H7 (cell line): ENCODE results near the gene ANKRD53. TPM values are rescaled to one million over a fixed set of nuclear protein-coding genes. Genes with fewer than 3 reads are reported as not detected.
A peak's percentile ranks its signal among the peaks of the same experiment; 100 is the strongest.

Experiments
- DNase-seq: peaks from one replicate; pipeline ENCODE4 v3.0.0; 2012
- H3K27me3 ChIP-seq: 2 replicates; pipeline ENCODE4 v1.6.0; 2011; ENCODE audit warnings: mild to moderate bottlenecking, low read length; ENCODE audit not compliant: control insufficient read depth, insufficient read depth
- H3K36me3 ChIP-seq: replicated peaks from 2 replicates; pipeline ENCODE4 v1.5.1; 2011; ENCODE audit warnings: low read length; ENCODE audit not compliant: control insufficient read depth, insufficient read depth
- H3K4me3 ChIP-seq: 2 replicates; pipeline ENCODE4 v1.5.1; 2011; ENCODE audit warnings: low read depth, mild to moderate bottlenecking, control low read depth, low read length, moderate library complexity; ENCODE audit not compliant: insufficient read depth
- total RNA-seq: library from RNA; depleted of rRNA; stranded (reverse); fragments of >200 nt; shearing (Covaris generic); gene quantifications from 2 replicates; pipeline ENCODE4 v1.2.3, GENCODE V29; 2014

ANKRD53 gene
- total RNA-seq, 1 experiment from 2014 or later = not detected

DNA sequence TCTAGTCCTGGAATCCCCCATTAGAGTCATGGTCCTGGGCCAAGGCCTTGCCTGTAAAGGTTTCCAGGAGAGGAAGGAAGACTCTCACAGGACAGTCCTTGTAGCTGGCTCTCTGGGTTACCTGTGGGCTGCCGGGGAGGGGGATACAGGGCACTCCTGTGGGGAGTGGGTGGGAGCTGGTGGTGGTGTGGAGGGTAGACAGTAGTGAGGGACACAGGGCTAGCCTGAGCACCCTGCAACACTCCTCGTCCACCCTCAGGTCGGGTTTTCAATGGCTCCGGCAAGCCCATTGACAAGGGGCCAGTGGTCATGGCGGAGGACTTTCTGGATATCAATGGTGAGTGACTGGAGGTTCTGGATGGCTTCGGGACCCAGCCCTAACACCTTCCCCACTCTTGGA lies 19.7 kb upstream of the ANKRD53 start:
- H3K27me3 ChIP-seq = peaks cover 28% of the 10 kb centered on the region
- peak; percentile 8 for DNase-seq

DNA sequence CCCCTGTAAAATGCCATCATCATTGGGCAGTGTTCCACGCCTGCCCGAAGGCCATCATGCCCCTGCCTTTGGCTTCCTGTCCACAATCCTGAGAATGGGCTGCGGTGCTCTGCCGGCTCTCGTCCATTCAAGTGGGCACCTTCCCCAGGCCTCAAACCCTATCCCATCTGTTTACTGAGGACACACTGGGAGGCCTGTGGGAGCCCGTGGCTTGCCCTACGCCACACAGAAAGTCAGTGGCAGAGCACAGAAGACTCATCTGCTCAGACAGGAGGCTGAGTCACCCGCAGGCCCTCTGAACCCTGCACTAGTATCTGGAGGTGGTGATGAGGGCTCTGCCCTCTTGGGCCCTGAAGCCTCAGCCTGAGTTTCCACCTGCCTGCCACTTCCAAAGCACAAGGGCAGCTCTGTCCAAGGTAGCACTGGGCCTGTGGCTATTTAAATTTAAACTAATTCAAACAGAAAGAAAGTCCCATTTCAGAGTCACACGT lies 19.1 kb upstream of the ANKRD53 start:
- DNase-seq = peak; percentile 10
- H3K36me3 ChIP-seq = no peaks in the 10 kb centered on the region
- peaks cover 32% of the 10 kb centered on the region for H3K27me3 ChIP-seq
- no peak overlapping the region for H3K4me3 ChIP-seq

More for the DNA sequence above, 19.7 kb upstream of the ANKRD53 start:
- Histone ChIP-seq H3K4me3 (no peak overlapping the region), H3K36me3 (no peaks in the 10 kb centered on the region)

DNA sequence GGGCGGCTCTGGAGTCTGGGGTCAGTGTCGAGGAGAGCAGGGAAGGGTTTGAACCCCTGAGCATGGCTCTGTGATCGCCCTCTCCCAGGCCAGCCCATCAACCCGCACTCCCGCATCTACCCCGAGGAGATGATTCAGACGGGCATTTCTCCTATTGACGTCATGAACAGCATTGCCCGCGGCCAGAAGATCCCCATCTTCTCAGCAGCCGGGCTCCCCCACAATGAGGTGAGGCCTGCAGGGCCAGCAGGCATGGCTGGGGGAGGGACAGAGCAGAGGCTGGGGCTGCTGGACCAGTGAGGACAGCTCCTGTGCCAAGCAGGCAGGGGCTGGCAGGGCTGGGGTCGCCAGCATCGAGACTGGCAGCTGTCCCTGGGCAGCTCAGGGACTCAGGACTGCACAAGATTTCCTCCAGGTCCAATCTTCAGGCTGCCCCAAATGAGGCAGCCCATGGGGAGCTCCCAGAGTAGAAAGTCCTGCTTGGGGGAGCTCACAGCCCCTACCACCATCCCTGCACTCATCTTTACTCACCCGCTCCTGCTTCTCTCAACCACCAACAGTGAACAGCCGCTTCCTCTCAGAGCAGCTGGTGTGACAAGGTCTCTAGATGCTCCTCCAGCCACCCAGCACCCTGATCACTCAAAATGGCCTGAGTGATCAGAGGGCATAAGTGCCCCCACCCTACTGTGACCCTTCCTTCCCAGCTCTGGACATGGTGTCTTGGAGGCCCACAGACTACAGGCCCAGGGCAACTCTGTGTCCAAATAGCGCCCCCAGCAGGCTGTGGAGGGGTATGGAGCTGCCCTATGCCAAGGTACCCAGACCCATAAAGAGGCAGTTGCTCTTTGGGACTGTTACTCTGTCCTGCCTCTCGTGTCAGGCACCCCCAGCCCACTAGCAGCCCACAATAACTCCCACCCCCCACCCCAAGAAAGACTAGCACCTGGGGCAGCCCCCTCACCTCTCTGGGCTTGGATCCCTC lies 18.3 kb upstream of the ANKRD53 start:
- Histone ChIP-seq H3K27me3 (peaks cover 33% of the 10 kb centered on the region), H3K4me3 (no peak overlapping the region), H3K36me3 (no peaks in the 10 kb centered on the region)
- DNase-seq = peak; percentile 80

DNA sequence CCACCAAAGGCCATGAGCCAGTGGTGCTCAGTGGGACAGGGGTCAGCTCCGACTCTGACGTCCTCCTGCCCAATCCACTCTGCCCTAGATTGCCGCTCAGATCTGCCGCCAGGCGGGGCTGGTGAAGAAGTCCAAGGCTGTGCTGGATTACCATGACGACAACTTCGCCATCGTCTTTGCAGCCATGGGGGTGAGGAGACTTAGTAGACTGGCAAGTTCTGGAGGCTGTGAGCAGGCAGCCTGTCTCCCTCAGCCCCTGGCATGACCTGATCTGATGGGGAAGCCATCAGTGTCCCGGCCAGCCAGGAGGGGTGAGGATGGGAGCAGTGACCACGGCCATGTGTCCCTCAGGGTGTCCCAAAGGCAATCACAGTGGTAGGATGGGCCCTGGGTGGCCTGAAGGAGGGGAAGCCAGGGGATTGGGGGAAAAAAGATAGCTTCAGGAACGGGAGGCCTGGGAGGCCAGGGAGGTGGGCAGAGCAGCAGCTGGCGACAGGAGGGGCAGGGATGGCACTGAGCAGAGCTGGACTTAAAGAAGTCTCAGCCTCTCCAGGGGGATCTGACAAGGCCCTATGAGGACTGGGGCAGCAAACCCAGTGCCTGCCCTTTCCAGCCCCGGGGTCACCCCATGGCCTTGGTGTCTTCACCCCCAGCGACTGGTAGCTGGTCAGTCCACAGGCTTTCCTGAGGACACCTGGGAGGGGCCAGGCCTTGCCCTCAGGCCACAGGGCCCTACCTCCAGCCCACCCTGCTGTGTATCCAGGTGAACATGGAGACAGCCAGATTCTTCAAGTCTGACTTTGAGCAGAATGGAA lies 17.4 kb upstream of the ANKRD53 start:
- peak; percentile 67 for DNase-seq
- Histone ChIP-seq H3K36me3 (no peaks in the 10 kb centered on the region), H3K4me3 (no peak overlapping the region), H3K27me3 (peaks cover 36% of the 10 kb centered on the region)

DNA sequence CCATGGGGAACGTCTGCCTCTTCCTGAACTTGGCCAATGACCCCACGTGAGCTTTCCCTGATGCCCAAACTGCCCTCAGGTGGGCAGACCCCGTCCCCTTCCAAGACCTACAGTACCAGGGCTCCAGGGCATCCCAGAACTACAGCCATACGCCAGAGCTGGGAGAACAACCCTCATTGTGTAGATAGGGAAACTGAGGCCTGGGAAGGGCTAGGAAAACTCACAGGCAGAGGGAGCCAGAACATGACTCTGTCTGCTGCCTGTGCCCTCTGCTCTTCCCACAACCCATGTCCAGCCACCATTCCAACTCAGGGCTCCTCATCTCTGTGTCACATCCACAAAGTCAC lies 16.8 kb upstream of the ANKRD53 start:
- Histone ChIP-seq H3K27me3 (peaks cover 36% of the 10 kb centered on the region), H3K36me3 (no peaks in the 10 kb centered on the region), H3K4me3 (no peak overlapping the region)
- peak; percentile 8 for DNase-seq

DNA sequence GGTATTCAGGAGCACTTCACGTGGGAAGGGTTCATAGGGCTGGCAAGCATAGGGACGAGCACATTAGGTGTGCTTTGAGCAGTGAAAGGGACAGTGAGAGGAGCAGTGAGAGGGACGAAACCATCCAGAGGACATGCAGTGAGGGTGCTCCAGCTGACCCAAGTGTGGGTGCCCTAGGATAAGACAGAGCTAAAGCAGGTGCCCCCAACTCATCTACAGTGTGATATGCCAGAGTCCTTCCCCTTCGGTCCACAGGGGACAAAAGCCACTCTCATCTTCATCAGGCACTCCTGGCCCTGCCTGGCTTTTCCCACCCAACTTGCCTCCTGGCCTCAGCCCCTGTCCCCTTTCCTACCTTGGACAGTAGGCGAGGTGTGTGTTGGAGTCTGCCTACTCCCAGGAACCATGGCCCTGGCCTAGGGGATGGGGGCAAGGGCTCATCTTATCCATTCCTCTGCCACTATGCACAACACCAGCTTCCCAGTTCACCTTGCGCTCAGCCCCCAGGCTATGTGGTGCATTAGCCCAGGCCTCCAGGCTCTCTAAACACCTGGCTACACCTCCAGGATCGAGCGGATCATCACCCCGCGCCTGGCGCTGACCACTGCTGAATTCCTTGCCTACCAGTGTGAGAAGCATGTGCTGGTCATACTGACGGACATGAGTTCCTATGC lies 16.1 kb upstream of the ANKRD53 start:
- Histone ChIP-seq H3K36me3 (no peaks in the 10 kb centered on the region), H3K27me3 (peaks cover 41% of the 10 kb centered on the region), H3K4me3 (no peak overlapping the region)
- peak; percentile 36 for DNase-seq

DNA sequence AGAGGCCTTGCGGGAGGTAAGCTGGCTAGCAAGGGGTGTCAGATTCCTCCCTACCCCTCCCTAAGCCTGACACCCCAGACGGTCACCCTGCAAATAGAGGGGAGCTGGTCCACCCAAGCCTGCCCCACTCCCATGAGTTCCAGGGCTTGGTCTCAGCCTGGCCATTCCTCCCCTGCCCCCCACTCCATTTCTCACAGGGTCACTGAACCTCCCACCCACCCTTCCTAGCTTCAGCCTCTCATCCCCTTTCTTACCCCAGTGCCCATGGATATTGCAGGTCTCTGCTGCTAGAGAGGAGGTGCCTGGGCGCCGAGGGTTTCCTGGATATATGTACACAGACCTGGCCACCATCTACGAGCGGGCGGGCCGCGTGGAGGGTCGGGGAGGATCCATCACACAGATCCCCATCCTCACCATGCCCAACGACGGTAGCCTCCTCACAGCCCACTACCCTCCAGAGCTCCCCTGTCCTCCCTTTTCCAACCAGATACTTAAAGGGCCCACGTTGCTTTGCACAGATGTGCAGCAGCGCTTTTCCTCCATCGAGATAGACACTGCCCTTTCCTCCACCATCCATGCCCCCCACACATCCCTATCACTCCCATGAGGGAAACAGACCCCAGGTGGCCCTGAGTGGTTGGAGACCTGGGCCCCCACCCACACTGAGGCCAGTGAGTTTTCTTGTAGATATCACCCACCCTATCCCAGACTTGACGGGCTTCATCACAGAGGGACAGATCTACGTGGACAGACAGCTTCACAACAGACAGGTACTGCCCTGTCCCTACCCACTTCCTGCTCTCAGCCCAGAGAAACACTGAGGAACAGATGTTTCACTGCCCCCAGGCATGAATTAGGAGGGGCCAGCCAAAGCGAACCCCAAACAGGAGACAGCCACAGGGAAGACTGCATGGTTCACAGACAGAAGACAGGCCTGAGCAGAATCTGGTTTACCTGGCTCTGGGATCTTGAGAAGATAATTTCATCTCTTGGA lies 15.2 kb upstream of the ANKRD53 start:
- no peak overlapping the region for H3K4me3 ChIP-seq
- DNase-seq = peak; percentile 23
- peaks cover 44% of the 10 kb centered on the region for H3K27me3 ChIP-seq
- H3K36me3 ChIP-seq = no peaks in the 10 kb centered on the region

DNA sequence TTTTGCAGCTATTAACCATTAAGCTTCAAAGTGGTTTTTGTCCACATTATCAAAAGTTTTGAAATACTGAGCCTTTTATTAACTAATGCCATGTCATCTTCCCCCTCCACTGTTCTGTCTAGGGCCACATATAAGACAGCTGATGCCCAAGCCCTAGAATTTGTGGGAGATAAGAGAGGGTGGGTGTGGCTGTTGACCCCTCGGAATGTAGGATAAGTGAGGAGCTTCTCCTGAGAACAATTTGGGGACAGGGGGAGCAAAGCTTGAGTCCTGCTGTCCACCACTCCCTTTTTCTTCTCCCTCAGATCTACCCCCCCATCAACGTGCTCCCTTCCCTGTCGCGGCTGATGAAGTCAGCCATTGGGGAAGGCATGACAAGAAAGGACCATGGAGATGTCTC lies 14.3 kb upstream of the ANKRD53 start:
- no peaks in the 10 kb centered on the region for H3K36me3 ChIP-seq
- no peak overlapping the region for H3K4me3 ChIP-seq

DNA sequence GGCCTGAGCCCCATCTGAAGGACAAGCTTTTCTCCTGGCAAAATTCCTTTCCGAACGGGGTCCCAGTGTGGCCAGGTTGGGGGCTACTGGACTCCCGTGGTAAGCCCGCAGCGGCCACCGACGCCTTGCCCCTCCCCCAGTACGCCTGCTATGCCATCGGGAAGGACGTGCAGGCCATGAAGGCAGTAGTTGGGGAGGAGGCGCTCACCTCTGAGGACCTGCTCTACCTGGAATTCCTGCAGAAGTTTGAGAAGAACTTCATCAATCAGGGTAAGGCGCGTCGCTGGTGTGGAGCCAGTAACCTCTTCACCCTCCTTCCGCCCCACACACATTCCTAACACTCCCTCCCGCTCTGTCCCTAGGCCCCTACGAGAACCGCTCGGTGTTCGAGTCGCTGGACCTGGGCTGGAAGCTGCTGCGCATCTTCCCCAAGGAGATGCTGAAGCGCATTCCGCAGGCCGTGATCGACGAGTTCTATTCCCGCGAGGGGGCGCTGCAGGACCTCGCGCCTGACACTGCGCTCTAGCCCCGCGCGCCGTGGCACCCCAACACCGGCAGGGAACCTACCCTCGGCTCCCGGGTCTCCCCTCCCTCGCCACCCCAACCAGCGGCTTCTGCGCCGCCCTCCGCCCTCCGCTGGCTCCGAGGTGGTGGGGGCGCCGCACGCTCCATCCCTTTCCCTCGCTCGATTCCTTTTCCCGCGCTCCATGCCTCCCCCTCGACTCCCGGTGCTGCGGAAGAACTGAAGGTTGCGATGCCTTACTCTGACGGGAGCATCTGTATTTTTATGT lies 13.6 kb upstream of the ANKRD53 start:
- DNase-seq = peak; percentile 93
- peak overlapping the region; percentile 34 for H3K4me3 ChIP-seq
- H3K36me3 ChIP-seq = no peaks in the 10 kb centered on the region
- H3K27me3 ChIP-seq = peaks cover 44% of the 10 kb centered on the region

More for the DNA sequence above, 14.3 kb upstream of the ANKRD53 start:
- peaks cover 44% of the 10 kb centered on the region for H3K27me3 ChIP-seq
- DNase-seq = no peak

DNA sequence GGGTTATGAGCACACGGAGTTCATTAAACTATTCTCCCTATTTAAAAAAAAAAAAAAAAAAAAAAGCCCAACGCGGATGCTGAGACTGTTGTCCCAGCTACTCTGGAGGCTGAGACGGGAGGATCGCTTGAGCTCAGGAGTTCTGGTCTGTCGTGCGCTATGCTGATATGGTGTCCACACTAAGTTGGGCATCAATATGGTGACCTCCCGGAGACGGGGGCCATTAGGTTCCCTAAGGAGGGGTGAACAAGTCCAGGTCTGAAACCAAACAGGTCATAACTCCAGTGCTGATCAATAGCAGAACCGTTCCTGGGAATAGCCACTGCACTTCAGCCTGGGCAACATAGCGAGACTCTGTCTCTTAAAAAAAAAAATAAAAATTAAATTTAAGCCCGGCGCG lies 12.9 kb upstream of the ANKRD53 start:
- Histone ChIP-seq H3K27me3 (peaks cover 44% of the 10 kb centered on the region), H3K36me3 (no peaks in the 10 kb centered on the region), H3K4me3 (no peak overlapping the region)
- no peak for DNase-seq

DNA sequence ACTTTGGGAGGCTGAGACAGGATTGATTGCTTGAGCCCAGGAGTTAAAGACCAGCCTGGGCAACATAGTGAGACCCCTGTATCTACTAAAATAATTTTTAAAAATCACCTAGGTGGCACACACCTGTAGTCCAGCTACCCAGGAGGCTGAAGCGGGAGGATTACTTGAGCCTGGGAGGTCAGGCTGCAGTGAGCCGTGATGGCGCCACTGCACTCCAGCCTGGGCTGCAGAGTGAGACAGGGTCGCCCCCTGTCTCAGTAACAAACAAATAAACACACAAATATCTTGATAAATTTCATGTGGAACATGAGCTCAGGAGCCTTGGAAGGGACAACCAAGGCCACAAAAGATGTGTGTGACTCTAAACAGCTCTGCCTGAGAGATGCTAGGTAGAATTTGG lies 11.7 kb upstream of the ANKRD53 start:
- Histone ChIP-seq H3K27me3 (peaks cover 42% of the 10 kb centered on the region), H3K4me3 (no peak overlapping the region), H3K36me3 (no peaks in the 10 kb centered on the region)
- DNase-seq = no peak

DNA sequence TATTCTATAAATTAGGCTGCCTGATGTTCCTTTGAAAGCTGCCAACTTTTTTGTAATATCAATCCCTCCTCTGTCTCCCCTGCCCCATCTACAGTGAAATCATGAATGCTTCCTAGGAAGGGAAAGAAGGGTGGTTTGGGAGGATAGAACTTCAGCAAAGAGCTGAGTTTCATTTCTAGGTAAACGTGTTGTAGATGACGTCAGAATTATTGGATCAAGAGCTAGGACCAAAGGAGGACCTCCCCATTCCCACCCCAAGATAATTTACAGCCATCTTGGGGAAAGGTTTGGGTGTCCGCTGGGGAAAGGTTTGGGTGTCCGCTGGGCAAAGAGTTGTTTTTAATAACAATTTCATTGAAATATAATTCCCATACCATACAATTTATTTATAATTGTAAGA lies 11.2 kb upstream of the ANKRD53 start:
- Histone ChIP-seq H3K36me3 (no peaks in the 10 kb centered on the region), H3K27me3 (peaks cover 41% of the 10 kb centered on the region), H3K4me3 (no peak overlapping the region)
- peak; percentile 4 for DNase-seq

DNA sequence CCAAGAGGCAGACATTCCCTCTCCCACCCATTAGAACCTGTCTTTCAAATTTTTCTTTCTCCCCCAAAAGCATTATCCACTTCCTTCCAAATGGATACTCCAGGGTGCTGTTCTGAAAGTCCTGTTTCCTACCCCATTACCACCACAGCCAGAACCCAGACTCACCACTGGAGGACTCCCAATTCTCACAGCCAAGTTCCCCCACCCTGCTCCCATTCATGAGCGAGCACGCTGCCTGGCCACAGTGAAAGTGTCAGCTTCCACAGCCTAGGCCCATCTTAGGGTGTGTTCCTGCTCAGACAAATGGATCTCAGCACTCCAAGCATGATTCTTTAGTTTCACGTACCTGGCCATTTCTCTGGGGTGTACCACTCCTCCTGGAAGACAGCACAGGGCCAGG lies 3.8 kb upstream of the ANKRD53 start:
- Histone ChIP-seq H3K27me3 (peaks cover 23% of the 10 kb centered on the region), H3K36me3 (no peaks in the 10 kb centered on the region), H3K4me3 (no peak overlapping the region)
- DNase-seq = peak; percentile 16
